DMS114 treated with DMSO at 0.1 percent for 48 hours (cell line): ENCODE data around the gene RASSF8.

Experiments used
- DNase-seq: peaks from one replicate; lab custom pipeline; 2025; ENCODE audit not compliant: unreplicated experiment; lab: John Stamatoyannopoulos, UW

The RASSF8 gene

DNA sequence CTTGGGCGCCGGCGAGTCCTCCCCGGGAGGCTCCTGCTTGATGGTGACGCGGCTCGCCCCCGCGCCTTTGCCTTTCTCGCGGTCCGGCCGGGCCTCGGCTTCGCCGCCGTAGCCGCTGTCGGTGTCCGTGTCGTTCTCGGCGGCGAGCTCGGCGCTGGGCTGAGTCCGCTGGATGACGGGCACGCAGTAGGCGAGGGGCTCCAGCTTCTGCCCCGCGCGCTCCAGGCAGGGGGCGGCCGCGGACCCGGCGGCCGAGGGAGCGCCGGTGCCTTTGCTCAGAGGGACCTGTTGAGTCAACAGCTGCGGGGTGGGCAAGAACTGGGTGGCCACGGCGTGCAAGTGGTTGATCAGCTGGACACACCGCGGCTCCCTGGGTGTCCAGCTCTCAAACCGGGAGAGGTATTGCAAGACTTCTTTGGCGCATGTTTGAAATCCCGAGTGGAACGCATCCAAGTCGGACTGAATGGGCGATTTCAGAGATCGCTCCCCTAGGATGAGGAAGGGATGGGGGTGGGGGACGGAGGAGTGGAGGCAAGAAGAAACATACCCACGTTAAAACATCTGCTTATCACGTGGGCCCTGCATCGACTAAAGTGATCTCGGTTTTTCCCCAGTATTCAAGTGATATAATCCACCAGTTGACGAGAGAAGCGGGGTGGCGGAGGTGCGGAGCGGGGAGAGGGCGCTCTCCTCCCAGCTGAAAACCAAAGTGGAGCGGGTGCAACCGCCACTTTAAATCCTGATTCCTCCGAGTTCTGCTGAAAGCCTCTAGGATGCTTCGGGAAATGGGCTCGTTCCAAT is 164.4 kb downstream of the RASSF8 start:
- peak; percentile 49 for DNase-seq

DNA sequence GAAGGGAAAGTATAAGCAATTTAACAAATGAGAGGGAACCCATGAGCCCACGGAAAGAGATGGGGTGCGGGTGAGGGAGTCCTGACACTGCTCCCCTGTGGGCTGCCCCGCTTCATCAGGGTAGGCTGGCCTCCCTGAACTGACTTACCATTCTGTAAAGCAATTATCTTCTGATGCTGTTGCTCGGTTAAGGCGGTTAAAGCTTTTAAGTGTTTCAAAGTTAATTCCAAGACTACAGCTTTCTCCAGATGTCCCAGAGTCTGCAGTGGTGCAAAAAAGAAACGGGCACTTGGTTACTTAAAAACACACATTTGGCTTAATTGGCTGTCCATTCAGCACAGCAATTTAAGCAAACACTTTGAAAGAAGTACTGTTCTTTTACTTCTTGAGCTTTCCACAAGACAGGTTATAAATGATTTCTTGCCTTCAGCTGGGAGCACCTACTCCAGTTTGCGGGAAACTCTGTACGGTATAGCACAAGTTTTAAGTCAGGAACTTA is 165.0 kb downstream of the RASSF8 start:
- DNase-seq = no peak

- DNase-seq = no peak
Observed at GRCh38 chr12:26124446-26125399, 166.2 kb downstream of the RASSF8 start, which contains the start of gene BHLHE41. BHLHE41 (minus strand) TSS chr12:26125037; CDS start chr12:26124779, 258 bp downstream.

DNA sequence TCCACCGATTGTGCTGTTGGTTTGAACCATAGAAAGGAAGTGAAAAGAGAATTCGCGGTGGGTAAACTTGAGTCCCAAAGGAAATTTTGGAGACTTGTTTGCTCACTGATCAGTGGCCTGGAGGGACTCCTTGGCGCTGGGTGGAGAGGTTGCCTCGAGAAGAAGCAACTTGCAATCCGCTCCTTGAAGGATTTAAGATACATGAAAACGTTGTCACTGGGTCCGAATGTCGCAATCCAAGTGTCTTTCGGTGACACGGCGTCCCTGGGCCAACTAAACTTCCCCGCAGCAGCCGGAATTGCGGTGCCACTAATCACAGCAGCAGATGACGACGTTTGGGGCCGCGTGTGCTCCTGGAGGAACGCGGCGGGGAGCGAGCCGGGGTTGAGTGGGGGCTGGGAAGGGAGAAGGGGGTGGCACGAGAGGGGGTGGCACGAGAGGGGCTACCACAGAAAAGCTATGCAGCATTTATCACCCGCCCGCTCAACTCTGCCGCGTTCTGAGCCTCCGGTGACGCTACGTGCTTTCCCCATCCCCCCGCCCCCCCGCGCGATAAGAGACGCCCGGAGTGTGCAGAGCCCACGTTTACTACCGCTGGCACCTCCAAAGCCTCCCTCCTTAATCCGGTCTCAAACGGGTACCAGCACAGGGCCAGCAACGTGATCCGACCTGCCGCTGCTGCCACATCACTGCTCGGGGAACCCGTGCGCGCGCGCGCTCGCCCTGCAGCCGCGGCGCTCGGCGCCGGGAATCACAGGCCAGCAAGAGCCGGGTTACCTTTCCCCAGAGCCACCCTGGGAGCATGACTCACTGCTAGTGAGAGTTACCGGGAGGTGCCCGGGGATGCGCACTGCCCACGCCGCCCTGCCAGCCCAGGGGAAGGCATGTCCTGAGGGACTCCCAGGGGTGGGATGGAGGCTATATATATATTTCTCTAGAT is 167.2 kb downstream of the RASSF8 start:
- DNase-seq = no peak

DNA sequence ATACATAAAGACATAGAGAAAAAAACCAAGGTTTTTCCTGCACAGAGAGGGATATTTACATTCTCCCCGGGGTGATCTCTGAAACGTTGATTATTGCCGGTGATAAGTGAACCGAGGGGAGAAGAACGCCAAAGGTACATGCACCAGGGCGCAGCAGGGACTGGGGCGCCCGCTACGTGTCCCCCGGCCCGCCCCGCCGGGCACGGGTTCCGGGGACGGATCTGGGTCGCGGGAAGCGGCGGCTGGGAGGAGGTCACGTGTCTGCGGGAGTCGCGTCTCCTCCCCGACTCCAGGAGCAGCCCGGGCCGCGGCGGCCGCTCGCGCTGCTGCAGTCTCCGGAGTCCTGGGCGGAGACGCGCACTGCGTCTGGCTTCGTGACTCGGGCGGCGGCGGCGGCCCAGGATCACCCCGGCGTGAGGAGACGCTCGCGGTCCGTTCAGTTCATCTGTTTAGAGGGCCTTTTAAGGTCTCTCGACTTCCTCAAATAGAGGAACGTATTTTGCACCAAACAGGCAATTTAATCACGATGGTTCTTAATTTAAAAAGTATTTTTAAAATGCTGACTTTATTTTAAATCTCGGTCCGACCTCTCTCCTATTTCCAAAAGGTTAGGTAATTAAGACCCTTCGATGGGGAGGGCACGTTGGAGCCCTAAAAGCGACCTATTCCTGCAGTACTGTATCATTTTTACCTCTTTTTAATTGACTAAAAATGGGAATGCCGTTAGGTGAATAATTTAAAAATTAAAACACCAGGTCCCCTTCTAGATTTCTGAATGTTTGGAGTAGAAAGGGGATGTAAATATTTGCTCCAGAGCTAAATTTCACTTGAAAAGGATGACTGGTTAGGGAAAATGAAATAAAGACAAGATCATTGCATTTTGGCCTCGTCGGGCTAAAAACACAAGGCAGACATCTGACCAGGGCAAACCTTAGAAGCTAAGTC is 168.1 kb downstream of the RASSF8 start:
- DNase-seq = peak; percentile 63

DNA sequence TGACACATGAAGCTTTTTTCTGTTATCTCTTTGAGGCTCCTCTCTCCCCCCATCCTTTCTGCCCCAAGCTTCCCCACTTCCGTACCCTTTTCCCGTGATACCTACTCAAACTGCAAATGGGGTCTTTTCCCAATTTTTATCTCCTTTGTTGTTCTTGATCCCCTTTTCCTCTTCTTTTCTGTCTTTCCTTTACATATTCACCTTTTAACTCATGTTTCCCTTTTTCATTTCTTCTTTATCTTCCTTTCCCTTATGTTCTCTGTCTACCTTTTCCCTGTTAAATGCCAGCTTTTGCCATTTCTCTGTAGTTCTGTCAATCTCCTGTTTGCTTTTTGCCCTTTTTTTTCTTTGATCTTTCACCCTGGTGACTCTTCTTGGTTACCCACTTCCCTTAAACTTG is 168.9 kb downstream of the RASSF8 start:
- no peak for DNase-seq

GRCh38 chr12:26128168-26128567 is 169.7 kb downstream of the RASSF8 start:
- DNase-seq = no peak
